ENCODE results near the gene HMSD.

HMSD gene

GRCh38 chr18:63953811-63954210 lies 4.7 kb downstream of the HMSD start:
- in situ Hi-C loops (cut with MboI; ENCODE audit: low sequenced_read_pairs), result no loop called here

DNA sequence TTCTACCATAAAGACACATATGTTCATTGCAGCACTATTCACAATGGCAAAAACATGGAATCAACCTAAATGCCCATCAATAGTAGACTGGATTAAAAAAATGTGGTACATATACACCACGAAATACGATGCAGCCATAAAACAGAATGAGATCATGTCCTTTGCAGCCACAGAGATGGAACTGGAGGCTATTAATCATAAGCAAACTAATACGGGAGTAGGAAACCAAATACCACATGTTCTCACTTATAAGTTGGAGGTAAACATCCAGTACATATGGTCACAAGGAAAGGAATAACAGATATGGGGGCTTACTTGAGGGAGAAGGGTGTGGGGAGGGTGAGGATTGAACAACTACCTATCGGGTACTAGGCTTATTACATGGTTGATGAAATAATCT lies 7.7 kb downstream of the HMSD start:
- in situ Hi-C loops (cut with MboI; ENCODE audit: low sequenced_read_pairs), result no loop called here

DNA sequence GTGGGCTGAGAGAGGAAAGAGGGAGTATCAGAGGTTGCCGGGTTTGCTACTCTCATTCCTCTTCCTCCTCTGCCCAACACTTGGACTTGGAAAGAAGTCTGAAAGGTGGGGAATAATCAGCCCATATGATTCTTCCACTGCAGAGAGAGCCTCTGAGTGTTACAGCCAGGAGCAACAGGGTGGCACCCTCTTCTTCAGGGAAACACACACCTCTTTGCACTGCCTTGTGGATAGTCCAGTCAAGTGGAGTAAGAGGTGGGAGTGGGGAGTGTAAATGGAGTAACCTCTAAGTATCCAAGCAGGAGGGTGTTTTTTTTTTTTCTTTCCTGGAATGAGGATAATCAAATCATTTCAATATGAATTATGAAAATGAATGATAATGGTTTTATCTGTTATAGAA lies 11.8 kb downstream of the HMSD start:
- in situ Hi-C loops (cut with MboI; ENCODE audit: low sequenced_read_pairs), result no loop called here

- in situ Hi-C loops (cut with MboI; ENCODE audit: low sequenced_read_pairs), result no loop called here
These were observed 12.4 kb downstream of the HMSD start for GRCh38 chr18:63961435-63961980.

DNA sequence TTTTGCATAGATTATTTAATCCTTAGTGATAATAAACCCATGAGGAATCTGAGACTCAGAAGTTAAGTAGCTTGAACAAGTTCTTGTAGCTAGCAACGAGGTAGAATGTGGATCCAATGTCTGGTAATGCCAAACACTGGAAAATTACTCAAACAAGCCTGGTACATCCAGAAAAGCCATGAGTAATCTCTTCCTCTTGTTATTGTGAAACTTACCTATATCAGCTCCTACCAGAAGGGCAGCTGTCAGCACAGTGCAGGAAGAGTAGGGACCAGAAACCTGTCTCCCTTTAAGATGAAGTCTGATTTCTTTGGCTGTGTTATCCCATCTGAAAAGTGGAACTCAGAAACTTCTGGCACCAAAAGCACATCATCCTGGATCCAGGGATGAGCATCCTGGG lies 13.0 kb downstream of the HMSD start:
- in situ Hi-C loops (cut with MboI; ENCODE audit: low sequenced_read_pairs), result no loop called here

DNA sequence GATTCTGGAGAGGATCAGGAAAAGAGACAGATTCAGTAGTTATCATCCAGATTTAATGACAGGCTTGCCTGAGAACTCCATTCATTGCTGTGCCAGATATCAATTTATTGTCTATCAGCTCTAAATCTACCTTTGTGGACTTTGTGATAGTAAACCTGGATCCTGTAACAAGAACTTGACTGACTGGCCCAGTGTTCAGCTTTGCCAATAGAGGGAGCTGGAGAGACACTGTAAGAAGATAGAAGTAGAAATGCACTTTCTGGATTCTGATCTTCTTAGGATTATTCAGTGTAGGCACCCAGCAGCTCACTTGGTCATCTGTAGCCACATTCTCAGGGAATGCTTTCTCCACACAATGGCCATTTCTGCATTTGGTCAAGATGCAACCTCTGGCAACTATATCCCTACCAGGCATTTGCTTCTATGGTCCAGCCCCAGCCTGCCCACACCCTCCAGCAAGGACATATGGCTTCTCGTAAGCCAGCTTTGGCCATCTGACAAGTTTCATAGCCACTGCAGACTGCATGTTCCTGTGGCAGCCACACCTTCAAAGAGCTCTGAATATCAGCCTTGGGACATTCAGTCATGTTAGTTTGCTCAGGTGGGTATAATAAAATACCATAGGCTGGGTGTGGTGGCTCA lies 14.6 kb downstream of the HMSD start:
- in situ Hi-C loops (cut with MboI; ENCODE audit: low sequenced_read_pairs), result no loop called here

GRCh38 chr18:63964908-63965307 lies 15.8 kb downstream of the HMSD start:
- in situ Hi-C loops (cut with MboI; ENCODE audit: low sequenced_read_pairs), result no loop called here

- in situ Hi-C loops (cut with MboI; ENCODE audit: low sequenced_read_pairs), result no loop called here
These were observed 16.7 kb downstream of the HMSD start for GRCh38 chr18:63965716-63966330.

DNA sequence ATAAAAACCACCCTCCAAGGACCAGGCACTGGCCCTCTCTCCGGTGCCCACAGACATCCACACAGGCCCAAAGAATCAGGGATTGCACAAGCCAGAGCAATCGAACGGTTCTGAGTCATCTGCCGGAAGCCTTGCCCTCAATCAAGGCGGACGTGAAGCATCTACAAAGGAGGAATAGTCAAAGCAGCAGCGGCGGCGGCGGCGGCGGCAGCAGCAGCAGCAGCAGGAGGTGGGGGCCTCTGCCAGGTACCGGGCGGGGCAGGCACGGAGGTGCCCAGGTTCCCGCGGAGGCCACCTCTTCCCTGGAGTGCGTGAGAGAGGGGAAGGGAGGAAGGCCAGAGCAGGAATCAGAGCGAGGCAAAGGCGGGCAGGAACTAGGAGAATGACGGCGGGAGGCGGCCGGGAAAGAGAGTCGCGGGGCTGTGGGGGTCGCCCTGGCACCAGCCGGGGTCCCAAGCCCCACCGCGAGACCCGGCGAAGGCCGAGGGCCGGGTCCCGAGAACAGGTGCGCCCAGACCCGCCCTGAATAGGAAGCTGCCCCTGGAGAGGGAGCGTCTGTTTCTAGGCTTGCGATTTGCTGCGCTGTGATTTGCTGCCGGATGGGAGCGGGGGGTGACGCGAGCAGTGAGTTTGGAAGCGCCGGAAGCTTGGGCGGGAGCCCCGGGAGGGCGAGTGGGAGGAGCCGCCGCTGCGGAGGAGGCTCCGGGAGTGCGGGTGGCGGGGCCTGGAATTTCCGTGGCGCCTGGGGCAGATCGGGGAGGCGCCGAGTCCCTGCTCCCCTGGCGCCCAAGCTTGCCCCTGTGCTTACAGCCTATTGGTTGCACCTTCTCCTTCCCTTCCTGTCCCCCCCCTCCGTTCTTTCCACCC lies 21.1 kb downstream of the HMSD start, which contains the start of gene SERPINB8:
SERPINB8 (plus strand) TSS at position 140 of the 867 bp plus-strand sequence. CDS start 8,228 bp downstream, outside the sequence.
- in situ Hi-C loops (cut with MboI; ENCODE audit: low sequenced_read_pairs), result no loop called here

- in situ Hi-C loops (cut with MboI; ENCODE audit: low sequenced_read_pairs), result no loop called here
These were observed 21.7 kb downstream of the HMSD start for GRCh38 chr18:63970809-63971205.

DNA sequence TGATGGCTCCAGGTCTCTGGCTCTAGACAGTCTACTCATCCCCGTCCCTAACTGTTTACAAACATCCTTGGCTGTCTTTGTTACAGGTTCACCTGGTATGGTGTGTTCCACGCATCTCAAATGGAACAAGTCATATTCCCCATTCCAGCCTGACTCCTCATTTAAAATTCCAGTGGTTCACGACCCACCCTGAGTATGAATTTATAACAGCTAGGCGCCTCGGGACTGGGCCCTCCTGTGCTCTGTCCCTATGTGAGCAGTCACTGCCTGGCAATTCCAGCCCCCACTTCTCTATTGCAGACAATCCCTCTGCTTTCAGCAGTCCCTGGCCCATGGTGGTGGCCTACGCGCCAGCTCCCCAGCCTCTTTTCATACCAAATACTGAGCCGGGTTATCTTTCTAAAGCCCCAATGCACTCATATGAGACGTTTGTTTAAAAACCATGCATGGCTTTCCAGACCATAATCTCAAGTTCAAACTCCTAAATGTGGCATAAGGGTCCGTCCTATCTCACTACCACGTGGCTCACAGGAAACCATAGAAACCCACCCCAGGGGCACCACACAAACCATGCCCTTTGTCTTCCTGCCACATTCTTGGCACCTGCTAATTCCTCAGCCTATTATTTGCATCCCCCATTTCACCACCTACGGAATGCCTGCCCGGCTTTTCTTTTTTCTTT lies 22.4 kb downstream of the HMSD start:
- in situ Hi-C loops (cut with MboI; ENCODE audit: low sequenced_read_pairs), result no loop called here

DNA sequence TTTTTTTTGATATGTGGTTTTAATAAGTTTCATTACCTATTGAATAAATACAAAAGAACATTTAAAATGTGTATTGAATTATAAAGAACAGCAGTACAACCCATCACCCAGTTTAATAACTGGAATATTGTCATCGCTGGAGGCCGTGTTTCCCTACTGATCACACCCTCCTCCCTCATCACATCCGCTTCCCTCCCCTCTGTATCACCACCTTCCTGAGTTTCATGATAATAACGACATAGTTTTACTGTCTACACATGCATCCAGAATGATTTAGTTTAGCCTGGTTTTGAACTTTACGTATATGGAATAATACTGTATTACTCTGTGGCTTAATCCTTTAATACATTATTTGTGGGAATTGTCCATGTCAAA lies 22.9 kb downstream of the HMSD start:
- in situ Hi-C loops (cut with MboI; ENCODE audit: low sequenced_read_pairs), result no loop called here

DNA sequence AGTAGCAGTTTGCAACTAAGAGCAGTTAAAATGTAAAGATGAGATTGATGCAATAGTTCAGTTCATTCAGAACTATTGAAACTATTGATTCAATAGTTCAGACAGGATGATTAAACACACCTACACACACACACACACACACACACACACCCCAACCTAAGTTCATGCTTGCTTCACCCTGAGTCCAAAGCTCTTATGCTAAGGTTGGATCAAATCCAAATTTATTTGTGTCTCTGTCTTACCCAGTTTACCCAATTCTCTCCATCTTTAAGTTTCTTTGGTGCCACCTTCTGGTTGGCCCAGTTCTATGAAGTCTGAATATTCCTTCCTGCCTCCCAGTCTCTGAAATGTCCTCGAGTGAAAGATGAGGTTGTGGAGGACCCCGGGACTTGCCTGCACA lies 25.9 kb downstream of the HMSD start:
- in situ Hi-C loops (cut with MboI; ENCODE audit: low sequenced_read_pairs), result no loop called here

DNA sequence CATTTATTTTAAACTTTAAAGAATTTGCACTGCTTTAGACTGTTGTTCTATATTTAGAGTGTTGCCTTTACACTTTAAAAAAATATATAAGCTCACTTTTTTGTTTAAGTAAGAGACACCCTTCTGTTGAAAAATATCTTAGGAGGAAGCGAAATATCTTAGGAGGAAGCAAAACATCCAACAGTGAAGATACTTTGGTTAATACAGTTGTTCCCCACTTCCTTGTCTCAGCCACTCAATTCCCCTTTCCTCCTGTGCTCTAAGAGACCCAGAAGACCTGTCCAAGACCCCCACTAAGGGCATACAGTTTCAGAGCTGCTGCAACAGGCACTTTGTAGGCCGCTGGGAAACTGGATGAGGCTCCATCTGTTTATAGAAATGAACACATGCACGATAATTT lies 26.5 kb downstream of the HMSD start:
- in situ Hi-C loops (cut with MboI; ENCODE audit: low sequenced_read_pairs), result no loop called here

GRCh38 chr18:63977040-63977439 lies 27.9 kb downstream of the HMSD start:
- in situ Hi-C loops (cut with MboI; ENCODE audit: low sequenced_read_pairs), result no loop called here

DNA sequence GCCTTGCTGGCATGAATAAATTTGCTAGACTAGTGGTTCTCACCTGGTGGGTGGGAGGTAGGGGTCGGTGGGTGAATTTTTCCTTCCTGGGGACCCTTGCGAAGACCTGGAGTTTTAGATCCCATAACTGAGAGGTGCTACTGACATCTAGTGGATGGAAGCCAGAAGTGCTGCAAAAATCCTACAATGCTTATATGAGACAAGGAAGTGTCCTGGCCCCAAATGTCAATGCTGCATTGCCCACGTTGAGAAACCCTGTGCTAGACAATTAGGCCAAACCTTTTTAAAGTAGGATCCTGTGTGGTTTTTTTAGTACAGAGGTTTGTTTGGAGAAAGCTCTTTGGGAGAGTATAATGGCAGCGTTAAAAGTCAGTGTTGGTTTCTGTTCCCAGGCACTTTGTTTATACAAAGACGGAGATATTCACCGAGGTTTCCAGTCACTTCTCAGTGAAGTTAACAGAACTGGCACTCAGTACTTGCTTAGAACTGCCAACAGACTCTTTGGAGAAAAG lies 30.4 kb downstream of the HMSD start:
- in situ Hi-C loops (cut with MboI; ENCODE audit: low sequenced_read_pairs), result no loop called here

- in situ Hi-C loops (cut with MboI; ENCODE audit: low sequenced_read_pairs), result no loop called here
These were observed 30.9 kb downstream of the HMSD start for GRCh38 chr18:63980027-63980426.

GRCh38 chr18:63980896-63981460 lies 31.9 kb downstream of the HMSD start:
- in situ Hi-C loops (cut with MboI; ENCODE audit: low sequenced_read_pairs), result no loop called here

DNA sequence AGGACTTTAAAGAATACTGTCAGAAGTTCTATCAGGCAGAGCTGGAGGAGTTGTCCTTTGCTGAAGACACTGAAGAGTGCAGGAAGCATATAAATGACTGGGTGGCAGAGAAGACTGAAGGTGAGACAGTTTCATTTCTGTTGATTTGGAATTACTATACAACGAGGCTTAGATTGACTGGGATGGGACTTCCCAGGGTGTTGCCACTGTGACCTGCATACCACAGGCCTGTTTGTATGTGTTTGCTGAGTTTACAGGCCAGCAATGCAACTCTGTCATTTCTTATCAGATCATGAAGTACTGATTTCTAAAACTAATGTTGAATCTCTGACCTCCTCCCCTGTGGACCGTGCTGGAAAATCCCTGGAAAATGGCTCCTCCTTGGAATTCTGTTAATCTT lies 32.6 kb downstream of the HMSD start:
- in situ Hi-C loops (cut with MboI; ENCODE audit: low sequenced_read_pairs), result no loop called here

- in situ Hi-C loops (cut with MboI; ENCODE audit: low sequenced_read_pairs), result no loop called here
These were observed 33.3 kb downstream of the HMSD start for GRCh38 chr18:63982361-63982760.

DNA sequence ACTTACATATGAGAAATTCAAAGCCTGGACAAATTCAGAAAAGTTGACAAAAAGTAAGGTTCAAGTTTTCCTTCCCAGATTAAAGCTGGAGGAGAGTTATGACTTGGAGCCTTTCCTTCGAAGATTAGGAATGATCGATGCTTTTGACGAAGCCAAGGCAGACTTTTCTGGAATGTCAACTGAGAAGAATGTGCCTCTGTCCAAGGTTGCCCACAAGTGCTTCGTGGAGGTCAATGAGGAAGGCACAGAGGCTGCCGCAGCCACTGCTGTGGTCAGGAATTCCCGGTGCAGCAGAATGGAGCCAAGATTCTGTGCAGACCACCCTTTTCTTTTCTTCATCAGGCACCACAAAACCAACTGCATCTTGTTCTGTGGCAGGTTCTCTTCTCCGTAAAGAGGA lies 37.8 kb downstream of the HMSD start:
- in situ Hi-C loops (cut with MboI; ENCODE audit: low sequenced_read_pairs), result no loop called here
